Vagina (tissue), 2 donors: ENCODE data around the gene RSAD2. TPM values are rescaled to one million over a fixed set of nuclear protein-coding genes. Genes with fewer than 3 reads are reported as not detected.
"Not testable (repeated sequence)": the region's sequence is repeated elsewhere in the genome, so short reads cannot be mapped to it uniquely, and the experiment has no call there.

Source experiments
- DNase-seq, 2 donors: peaks; one replicate each; pipeline ENCODE4 v3.0.0-alpha.2; 2017; ENCODE audit errors: extremely low spot score in 2 of 2
- H3K27ac ChIP-seq: fragments of 200-600 bp; sonication (generic); one replicate; pipeline ENCODE4 v1.5.1; 2019
- H3K27me3 ChIP-seq: fragments of 200-600 bp; sonication (generic); one replicate; pipeline ENCODE4 v1.5.1; 2019
- H3K36me3 ChIP-seq, 2 donors: fragments of 200-600 bp; sonication (generic); one replicate each; pipeline ENCODE4 v1.5.1; 2017 to 2019
- H3K4me1 ChIP-seq: fragments of 200-600 bp; sonication (generic); one replicate; pipeline ENCODE4 v1.5.1; 2019
- H3K4me3 ChIP-seq, 2 donors: fragments of 200-600 bp; sonication (generic); 1 replicate in 1 of 2; 2 replicates in 1 of 2; pipeline ENCODE4 v1.5.1; 2016 to 2019
- H3K9me3 ChIP-seq: fragments of 200-600 bp; sonication (generic); one replicate; pipeline ENCODE4 v1.5.1; 2019
- CTCF ChIP-seq, 3 experiments: fragments of 450-650 bp in 2 of 3; fragments of 200-600 bp in 1 of 3; sonication (generic) in 1 of 3; IDR thresholded peaks; one replicate each; pipeline ENCODE4 v1.5.1; 2017 to 2019; ENCODE audit warnings: antibody characterized with exemption in 3 of 3, mild to moderate bottlenecking in 2 of 3, moderate library complexity in 2 of 3
- POLR2A ChIP-seq, 2 donors: fragments of 450-650 bp; IDR thresholded peaks; one replicate each; pipeline ENCODE4 v1.6.1; 2017; ENCODE audit warnings: antibody characterized with exemption in 2 of 2, mild to moderate bottlenecking in 2 of 2, moderate library complexity in 2 of 2
- POLR2AphosphoS5 ChIP-seq, 2 donors: sonication (generic); formaldehyde crosslinking; IDR thresholded peaks; one replicate each; pipeline ENCODE4 v1.9.0; 2017; ENCODE audit warnings: antibody characterized with exemption in 2 of 2, mild to moderate bottlenecking in 2 of 2, low read depth in 1 of 2; ENCODE audit not compliant: insufficient read depth in 1 of 2
- intact Hi-C: fragments of 100-400 bp; cut with DNase I; formaldehyde crosslinking; loops from one replicate; pipeline ENCODE4 v1.15.1; 2023
- total RNA-seq: library from RNA; depleted of rRNA; stranded (reverse); fragments of >200 nt; gene quantifications from one replicate; pipeline ENCODE4 v1.2.3, GENCODE V29; 2016

RSAD2 gene
- total RNA-seq, 1 donor from 2014 or later = 0.25 TPM

GRCh38 chr2:6893876-6894482 lies 16.4 kb downstream of the RSAD2 start:
- DNase-seq = no peak
- Histone ChIP-seq H3K9me3 (no peaks in the 10 kb centered on the region), H3K27ac (no peak overlapping the region), H3K27me3 (no peaks in the 10 kb centered on the region), H3K4me3 (no peak overlapping the region), H3K4me1 (no peaks in the 10 kb centered on the region), H3K36me3 (no peaks in the 10 kb centered on the region)
- intact Hi-C loops = no loop called here
- TF ChIP-seq POLR2A (IDR thresholded peaks at IDR 0.05) (no peak), POLR2AphosphoS5 (IDR thresholded peaks at IDR 0.05; ENCODE audit: insufficient read depth in 1 of 2, low read depth in 1 of 2) (no peak), CTCF (IDR thresholded peaks at IDR 0.05) (no peak)

- Histone ChIP-seq H3K4me3 (no peak overlapping the region), H3K27me3 (no peaks in the 10 kb centered on the region), H3K27ac (no peak overlapping the region), H3K36me3 (no peaks in the 10 kb centered on the region), H3K4me1 (no peaks in the 10 kb centered on the region), H3K9me3 (no peaks in the 10 kb centered on the region)
- no peak for DNase-seq
- TF ChIP-seq POLR2AphosphoS5 (IDR thresholded peaks at IDR 0.05; ENCODE audit: insufficient read depth in 1 of 2, low read depth in 1 of 2) (no peak), CTCF (IDR thresholded peaks at IDR 0.05) (peak in 2 of 3 experiments; percentile 67 to 78), POLR2A (IDR thresholded peaks at IDR 0.05) (no peak)
- intact Hi-C loops = no loop called here
Observed at GRCh38 chr2:6896930-6897759, 19.6 kb downstream of the RSAD2 start.

GRCh38 chr2:6902581-6902980 lies 25.0 kb downstream of the RSAD2 start:
- H3K9me3 ChIP-seq, intact Hi-C loops, H3K4me1 ChIP-seq, H3K4me3 ChIP-seq, H3K27ac ChIP-seq, H3K27me3 ChIP-seq, DNase-seq, H3K36me3 ChIP-seq: not testable (repeated sequence)

GRCh38 chr2:6905668-6906067 lies 28.1 kb downstream of the RSAD2 start:
- Histone ChIP-seq H3K27ac (no peak overlapping the region), H3K4me3 (no peak overlapping the region), H3K9me3 (no peaks in the 10 kb centered on the region), H3K36me3 (no peaks in the 10 kb centered on the region), H3K27me3 (no peaks in the 10 kb centered on the region), H3K4me1 (no peaks in the 10 kb centered on the region)
- no peak for TF ChIP-seq POLR2AphosphoS5 (IDR thresholded peaks at IDR 0.05; ENCODE audit: insufficient read depth in 1 of 2, low read depth in 1 of 2)
- no peak for TF ChIP-seq POLR2A (IDR thresholded peaks at IDR 0.05)
- no peak for TF ChIP-seq CTCF (IDR thresholded peaks at IDR 0.05)
- no peak for DNase-seq
- intact Hi-C loops = no loop called here

- Histone ChIP-seq H3K4me1 (no peaks in the 10 kb centered on the region), H3K27me3 (no peaks in the 10 kb centered on the region), H3K4me3 (no peak overlapping the region), H3K27ac (no peak overlapping the region), H3K9me3 (no peaks in the 10 kb centered on the region), H3K36me3 (no peaks in the 10 kb centered on the region)
- TF ChIP-seq CTCF (IDR thresholded peaks at IDR 0.05) (no peak), POLR2AphosphoS5 (IDR thresholded peaks at IDR 0.05; ENCODE audit: insufficient read depth in 1 of 2, low read depth in 1 of 2) (no peak), POLR2A (IDR thresholded peaks at IDR 0.05) (no peak)
- intact Hi-C loops = no loop called here
- DNase-seq = no peak
Observed at GRCh38 chr2:6906165-6906741, 28.7 kb downstream of the RSAD2 start.
